ENCODE measurements around the gene FOXE1.

FOXE1 gene

DNA sequence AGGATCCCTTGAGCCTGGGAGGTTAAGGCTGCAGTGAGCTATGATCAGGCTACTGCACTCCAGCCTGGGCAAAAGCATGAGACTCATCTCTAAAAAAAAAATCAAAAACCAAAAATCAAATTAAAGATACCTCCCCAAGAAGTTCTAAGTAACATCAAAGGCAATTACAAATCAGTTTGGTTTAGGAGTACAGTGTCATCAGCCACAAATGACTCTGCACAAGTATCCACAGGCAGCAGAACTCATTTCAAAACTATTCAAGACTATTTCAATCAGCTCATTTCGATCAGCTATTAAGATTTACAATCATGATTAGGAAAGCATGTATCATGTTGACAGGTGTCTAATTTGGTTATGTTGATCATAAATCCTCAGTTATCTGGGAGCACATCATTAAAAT lies 50.2 kb downstream of the FOXE1 start:
- FAIRE-seq (no peak), DNase-seq (ENCODE audit: extremely low spot score, insufficient read length, low read depth) (no peak)

- DNase-seq (ENCODE audit: extremely low spot score, insufficient read length, low read depth) (no peak), FAIRE-seq (no peak)
Measured at GRCh38 chr9:97904725-97905124, 51.7 kb downstream of the FOXE1 start.

DNA sequence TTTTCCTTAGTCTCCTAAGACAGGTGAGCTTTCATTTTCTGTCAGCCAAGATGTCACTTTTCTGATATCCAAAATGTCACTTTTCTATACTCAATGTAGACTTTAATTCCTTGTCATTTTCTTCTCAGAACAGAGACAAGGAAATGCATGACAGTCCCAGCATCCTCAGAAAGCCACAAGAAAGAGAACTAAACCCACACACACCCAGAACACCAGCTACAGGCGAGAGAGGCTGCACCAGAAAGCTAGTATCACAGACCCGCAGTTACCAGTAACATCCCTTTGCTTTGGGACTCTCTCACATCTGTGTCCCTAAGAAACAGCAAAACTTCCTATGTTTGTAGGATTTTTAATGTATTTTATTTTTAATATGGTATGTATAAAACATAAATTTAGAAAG lies 52.2 kb downstream of the FOXE1 start:
- FAIRE-seq (no peak), DNase-seq (ENCODE audit: extremely low spot score, insufficient read length, low read depth) (no peak)

Measured in GM18507 (cell line).